GM23248 (cell line): ENCODE measurements around the gene JAM2.

Source experiments
- EZH2 ChIP-seq: fragments of 200-600 bp; sonication (generic); IDR thresholded peaks from 2 replicates; pipeline ENCODE4 v1.6.1; 2018; ENCODE audit warnings: antibody characterized with exemption, mild to moderate bottlenecking; ENCODE audit not compliant: insufficient read depth, poor library complexity, severe bottlenecking
- EZH2phosphoT487 ChIP-seq: fragments of 200-600 bp; sonication (generic); IDR thresholded peaks from 2 replicates; pipeline ENCODE4 v1.6.1; 2018; ENCODE audit warnings: antibody characterized with exemption, moderate library complexity, mild to moderate bottlenecking, low read depth; ENCODE audit not compliant: insufficient read depth

DNA sequence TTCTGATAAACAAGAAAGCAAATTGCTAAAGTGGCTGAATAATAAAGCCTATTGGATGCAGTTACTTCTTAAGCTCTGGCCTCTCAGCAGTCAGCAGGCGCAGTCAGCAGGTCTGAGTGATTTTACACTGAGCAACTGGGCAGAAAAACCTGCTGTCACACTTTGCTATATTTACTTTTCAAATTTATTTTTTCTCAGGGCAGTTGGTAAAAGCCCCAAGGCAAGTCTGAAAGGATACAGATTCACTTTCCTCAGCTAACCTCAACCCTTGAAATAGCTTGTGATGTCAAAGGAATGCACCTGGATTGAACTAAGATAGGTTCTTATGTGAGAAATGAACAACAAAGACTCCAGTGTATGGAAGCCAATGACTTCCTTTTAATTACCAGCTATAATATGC is 61.7 kb downstream of the JAM2 start:
- TF ChIP-seq EZH2phosphoT487 (no peak), EZH2 (no peak)
